ENCODE measurements around the gene CALD1.

The CALD1 gene

DNA sequence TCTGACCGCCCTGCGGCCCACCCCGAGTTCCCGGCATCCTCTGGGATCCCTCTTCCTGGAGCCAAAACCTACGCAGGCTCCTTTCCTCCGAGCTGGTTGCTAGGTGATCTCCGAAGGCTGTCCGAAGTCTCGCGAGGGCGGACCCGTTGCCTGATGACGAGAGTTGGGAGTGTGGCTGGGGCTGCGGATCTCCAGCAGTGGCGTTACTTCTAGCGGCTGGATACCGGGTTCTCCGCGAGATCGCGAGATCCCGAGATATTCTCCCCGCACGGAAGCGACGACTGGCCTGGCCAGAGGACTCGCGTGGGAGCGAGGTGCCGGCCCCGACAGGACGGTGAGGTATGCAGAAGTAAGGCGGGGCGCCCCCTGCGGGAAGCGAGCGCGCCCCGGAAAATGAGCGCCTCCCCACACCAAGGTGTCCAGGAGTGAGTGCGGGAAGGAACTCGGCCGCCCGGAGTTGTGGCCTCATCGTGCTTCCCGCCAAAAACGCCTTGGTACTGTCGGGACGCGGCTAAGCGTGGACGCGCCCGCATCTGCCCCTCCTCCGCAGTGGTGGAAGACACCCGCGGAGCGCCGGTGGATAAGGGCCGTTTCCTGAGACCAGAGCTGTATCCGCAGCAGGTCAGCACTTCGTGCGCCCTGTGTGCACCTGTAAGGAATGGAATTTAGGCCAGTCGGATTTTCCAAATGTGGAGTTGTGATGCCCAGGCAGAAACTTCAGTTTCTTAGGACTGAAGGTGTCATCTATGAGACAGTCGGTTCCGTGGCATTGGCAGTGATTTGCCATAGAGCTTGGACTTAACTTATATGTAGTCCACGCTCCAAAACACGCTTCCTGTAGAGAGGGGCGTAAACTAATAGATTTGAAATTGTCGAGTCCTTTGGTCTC is 207.2 kb downstream of the CALD1 start, which contains the start of gene AGBL3 (continued):
- TF ChIP-seq, protein P1, sequence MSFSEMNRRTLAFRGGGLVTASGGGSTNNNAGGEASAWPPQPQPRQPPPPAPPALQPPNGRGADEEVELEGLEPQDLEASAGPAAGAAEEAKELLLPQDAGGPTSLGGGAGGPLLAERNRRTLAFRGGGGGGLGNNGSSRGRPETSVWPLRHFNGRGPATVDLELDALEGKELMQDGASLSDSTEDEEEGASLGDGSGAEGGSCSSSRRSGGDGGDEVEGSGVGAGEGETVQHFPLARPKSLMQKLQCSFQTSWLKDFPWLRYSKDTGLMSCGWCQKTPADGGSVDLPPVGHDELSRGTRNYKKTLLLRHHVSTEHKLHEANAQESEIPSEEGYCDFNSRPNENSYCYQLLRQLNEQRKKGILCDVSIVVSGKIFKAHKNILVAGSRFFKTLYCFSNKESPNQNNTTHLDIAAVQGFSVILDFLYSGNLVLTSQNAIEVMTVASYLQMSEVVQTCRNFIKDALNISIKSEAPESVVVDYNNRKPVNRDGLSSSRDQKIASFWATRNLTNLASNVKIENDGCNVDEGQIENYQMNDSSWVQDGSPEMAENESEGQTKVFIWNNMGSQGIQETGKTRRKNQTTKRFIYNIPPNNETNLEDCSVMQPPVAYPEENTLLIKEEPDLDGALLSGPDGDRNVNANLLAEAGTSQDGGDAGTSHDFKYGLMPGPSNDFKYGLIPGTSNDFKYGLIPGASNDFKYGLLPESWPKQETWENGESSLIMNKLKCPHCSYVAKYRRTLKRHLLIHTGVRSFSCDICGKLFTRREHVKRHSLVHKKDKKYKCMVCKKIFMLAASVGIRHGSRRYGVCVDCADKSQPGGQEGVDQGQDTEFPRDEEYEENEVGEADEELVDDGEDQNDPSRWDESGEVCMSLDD (tag by site-specific recombination; IDR thresholded peaks at IDR 0.05): peak; percentile 90
- peak; percentile 99 for TF ChIP-seq ZNF501 (tag by site-specific recombination; IDR thresholded peaks at IDR 0.05)
- no peak for TF ChIP-seq ZNF658 (tag by site-specific recombination; IDR thresholded peaks at IDR 0.05)
- no peak for TF ChIP-seq HOXD13 (CRISPR knock-in tag; IDR thresholded peaks at IDR 0.05; ENCODE audit: borderline replicate concordance)
- TF ChIP-seq SP7 (tag by site-specific recombination; IDR thresholded peaks at IDR 0.05): peak; percentile 90
- TF ChIP-seq, protein P2, sequence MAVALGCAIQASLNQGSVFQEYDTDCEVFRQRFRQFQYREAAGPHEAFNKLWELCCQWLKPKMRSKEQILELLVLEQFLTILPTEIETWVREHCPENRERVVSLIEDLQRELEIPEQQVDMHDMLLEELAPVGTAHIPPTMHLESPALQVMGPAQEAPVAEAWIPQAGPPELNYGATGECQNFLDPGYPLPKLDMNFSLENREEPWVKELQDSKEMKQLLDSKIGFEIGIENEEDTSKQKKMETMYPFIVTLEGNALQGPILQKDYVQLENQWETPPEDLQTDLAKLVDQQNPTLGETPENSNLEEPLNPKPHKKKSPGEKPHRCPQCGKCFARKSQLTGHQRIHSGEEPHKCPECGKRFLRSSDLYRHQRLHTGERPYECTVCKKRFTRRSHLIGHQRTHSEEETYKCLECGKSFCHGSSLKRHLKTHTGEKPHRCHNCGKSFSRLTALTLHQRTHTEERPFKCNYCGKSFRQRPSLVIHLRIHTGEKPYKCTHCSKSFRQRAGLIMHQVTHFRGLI (tag by site-specific recombination; IDR thresholded peaks at IDR 0.05): peak; percentile 17; the same call in 1 of the 2 replicates
- TF ChIP-seq KLF16 (tag by site-specific recombination; IDR thresholded peaks at IDR 0.05): peak; percentile 80
- TF ChIP-seq ZNF292 (tag by site-specific recombination; IDR thresholded peaks at IDR 0.05; ENCODE audit: borderline replicate concordance, low read depth): no peak
- peak; percentile 91 for TF ChIP-seq ZNF335 (tag by site-specific recombination; conservative IDR thresholded peaks at IDR 0.05)
- TF ChIP-seq, protein P3, sequence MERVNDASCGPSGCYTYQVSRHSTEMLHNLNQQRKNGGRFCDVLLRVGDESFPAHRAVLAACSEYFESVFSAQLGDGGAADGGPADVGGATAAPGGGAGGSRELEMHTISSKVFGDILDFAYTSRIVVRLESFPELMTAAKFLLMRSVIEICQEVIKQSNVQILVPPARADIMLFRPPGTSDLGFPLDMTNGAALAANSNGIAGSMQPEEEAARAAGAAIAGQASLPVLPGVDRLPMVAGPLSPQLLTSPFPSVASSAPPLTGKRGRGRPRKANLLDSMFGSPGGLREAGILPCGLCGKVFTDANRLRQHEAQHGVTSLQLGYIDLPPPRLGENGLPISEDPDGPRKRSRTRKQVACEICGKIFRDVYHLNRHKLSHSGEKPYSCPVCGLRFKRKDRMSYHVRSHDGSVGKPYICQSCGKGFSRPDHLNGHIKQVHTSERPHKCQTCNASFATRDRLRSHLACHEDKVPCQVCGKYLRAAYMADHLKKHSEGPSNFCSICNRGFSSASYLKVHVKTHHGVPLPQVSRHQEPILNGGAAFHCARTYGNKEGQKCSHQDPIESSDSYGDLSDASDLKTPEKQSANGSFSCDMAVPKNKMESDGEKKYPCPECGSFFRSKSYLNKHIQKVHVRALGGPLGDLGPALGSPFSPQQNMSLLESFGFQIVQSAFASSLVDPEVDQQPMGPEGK (tag by site-specific recombination; IDR thresholded peaks at IDR 0.05): peak; percentile 87
- TF ChIP-seq ZNF350 (tag by site-specific recombination; IDR thresholded peaks at IDR 0.05): no peak
- no peak for TF ChIP-seq ZNF747 (tag by site-specific recombination; IDR thresholded peaks at IDR 0.05)
- TF ChIP-seq, protein P4, sequence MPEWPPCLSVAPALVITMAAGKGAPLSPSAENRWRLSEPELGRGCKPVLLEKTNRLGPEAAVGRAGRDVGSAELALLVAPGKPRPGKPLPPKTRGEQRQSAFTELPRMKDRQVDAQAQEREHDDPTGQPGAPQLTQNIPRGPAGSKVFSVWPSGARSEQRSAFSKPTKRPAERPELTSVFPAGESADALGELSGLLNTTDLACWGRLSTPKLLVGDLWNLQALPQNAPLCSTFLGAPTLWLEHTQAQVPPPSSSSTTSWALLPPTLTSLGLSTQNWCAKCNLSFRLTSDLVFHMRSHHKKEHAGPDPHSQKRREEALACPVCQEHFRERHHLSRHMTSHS (tag by site-specific recombination; IDR thresholded peaks at IDR 0.05): no peak
- TF ChIP-seq, protein P5, sequence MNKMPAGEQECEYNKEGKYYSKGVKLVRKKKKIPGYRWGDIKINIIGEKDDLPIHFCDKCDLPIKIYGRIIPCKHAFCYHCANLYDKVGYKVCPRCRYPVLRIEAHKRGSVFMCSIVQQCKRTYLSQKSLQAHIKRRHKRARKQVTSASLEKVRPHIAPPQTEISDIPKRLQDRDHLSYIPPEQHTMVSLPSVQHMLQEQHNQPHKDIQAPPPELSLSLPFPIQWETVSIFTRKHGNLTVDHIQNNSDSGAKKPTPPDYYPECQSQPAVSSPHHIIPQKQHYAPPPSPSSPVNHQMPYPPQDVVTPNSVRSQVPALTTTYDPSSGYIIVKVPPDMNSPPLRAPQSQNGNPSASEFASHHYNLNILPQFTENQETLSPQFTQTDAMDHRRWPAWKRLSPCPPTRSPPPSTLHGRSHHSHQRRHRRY (tag by site-specific recombination; IDR thresholded peaks at IDR 0.05): no peak
- TF ChIP-seq, protein P6, sequence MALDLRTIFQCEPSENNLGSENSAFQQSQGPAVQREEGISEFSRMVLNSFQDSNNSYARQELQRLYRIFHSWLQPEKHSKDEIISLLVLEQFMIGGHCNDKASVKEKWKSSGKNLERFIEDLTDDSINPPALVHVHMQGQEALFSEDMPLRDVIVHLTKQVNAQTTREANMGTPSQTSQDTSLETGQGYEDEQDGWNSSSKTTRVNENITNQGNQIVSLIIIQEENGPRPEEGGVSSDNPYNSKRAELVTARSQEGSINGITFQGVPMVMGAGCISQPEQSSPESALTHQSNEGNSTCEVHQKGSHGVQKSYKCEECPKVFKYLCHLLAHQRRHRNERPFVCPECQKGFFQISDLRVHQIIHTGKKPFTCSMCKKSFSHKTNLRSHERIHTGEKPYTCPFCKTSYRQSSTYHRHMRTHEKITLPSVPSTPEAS (tag by site-specific recombination; IDR thresholded peaks at IDR 0.05): peak; percentile 44; the same call in 1 of the 2 replicates
- peak; percentile 13; the same call in 1 of the 2 replicates for TF ChIP-seq MYNN (tag by site-specific recombination; IDR thresholded peaks at IDR 0.05; ENCODE audit: borderline replicate concordance)
- no peak; the same call in 1 of the 2 replicates for TF ChIP-seq KLF9 (tag by site-specific recombination; IDR thresholded peaks at IDR 0.05; ENCODE audit: low read depth)
- TF ChIP-seq, protein P7, sequence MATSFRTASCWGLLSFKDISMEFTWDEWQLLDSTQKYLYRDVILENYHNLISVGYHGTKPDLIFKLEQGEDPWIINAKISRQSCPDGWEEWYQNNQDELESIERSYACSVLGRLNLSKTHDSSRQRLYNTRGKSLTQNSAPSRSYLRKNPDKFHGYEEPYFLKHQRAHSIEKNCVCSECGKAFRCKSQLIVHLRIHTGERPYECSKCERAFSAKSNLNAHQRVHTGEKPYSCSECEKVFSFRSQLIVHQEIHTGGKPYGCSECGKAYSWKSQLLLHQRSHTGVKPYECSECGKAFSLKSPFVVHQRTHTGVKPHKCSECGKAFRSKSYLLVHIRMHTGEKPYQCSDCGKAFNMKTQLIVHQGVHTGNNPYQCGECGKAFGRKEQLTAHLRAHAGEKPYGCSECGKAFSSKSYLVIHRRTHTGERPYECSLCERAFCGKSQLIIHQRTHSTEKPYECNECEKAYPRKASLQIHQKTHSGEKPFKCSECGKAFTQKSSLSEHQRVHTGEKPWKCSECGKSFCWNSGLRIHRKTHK (tag by site-specific recombination; IDR thresholded peaks at IDR 0.05): no peak
- TF ChIP-seq, protein P8, sequence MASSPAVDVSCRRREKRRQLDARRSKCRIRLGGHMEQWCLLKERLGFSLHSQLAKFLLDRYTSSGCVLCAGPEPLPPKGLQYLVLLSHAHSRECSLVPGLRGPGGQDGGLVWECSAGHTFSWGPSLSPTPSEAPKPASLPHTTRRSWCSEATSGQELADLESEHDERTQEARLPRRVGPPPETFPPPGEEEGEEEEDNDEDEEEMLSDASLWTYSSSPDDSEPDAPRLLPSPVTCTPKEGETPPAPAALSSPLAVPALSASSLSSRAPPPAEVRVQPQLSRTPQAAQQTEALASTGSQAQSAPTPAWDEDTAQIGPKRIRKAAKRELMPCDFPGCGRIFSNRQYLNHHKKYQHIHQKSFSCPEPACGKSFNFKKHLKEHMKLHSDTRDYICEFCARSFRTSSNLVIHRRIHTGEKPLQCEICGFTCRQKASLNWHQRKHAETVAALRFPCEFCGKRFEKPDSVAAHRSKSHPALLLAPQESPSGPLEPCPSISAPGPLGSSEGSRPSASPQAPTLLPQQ (tag by site-specific recombination; IDR thresholded peaks at IDR 0.05): peak; percentile 80
- no peak for TF ChIP-seq ZNF140 (tag by site-specific recombination; IDR thresholded peaks at IDR 0.05)
- TF ChIP-seq RBAK (tag by site-specific recombination; IDR thresholded peaks at IDR 0.05): no peak
- TF ChIP-seq, protein P9, sequence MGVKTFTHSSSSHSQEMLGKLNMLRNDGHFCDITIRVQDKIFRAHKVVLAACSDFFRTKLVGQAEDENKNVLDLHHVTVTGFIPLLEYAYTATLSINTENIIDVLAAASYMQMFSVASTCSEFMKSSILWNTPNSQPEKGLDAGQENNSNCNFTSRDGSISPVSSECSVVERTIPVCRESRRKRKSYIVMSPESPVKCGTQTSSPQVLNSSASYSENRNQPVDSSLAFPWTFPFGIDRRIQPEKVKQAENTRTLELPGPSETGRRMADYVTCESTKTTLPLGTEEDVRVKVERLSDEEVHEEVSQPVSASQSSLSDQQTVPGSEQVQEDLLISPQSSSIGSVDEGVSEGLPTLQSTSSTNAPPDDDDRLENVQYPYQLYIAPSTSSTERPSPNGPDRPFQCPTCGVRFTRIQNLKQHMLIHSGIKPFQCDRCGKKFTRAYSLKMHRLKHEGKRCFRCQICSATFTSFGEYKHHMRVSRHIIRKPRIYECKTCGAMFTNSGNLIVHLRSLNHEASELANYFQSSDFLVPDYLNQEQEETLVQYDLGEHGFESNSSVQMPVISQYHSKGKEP (tag by site-specific recombination; IDR thresholded peaks at IDR 0.05): no peak
- TF ChIP-seq ZNF561 (tag by site-specific recombination; IDR thresholded peaks at IDR 0.05; ENCODE audit: borderline replicate concordance): peak; percentile 73; the same call in 1 of the 2 replicates

All from HEK293 (cell line).